Stimulated activated CD4-positive, alpha-beta T cell treated with anti-CD3 and anti-CD28 coated beads, Interleukin-15, amount 100 ng/mL, for 24 hours (primary cell): ENCODE measurements around the gene CCNA2.

Source experiments
- DNase-seq: peaks from one replicate; pipeline ENCODE4 v3.0.0-alpha.2; 2020

CCNA2 gene

DNA sequence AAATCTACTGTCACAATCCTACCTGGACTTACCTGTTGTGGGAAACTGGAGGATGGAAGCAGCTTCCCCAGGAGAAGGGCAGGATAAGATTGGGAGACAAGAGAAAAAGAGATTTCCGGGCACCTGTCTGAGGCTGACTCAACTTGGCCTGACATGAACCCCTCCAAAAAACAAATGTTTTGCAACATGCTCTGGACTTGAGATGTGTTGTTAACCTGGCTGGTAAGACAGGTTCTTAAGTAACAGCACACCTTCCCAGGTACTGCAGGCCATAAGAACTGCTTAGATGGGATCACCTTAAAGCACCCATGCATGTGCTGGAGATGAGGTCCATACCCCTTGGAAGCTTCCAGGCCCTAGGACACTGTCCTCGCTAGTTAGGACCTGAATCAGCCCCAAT is 54.3 kb downstream of the CCNA2 start:
- DNase-seq: no peak

DNA sequence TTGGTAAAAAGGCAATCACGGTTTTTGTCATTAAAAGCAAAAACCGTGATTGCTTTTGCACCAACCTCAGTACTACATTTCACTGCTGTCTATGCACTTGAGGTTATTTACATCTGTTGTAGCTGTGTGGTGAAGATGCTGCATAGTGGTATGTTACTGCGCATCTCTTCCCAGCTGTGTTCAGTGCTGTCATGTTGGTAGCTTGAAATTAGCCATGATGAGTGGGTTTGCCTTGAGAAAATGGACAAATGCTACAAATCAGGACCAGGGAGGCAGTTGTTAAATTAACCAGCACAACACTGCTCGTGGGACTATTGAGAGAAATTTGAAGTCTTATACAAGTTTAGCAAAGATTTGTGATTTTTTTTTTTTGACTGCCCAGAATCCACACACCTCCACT is 56.5 kb downstream of the CCNA2 start:
- DNase-seq: no peak
